Measurements from ENCODE around the gene RASSF5. TPM values are rescaled to one million over a fixed set of nuclear protein-coding genes. Genes with fewer than 3 reads are reported as not detected.

RASSF5 gene, protein sequence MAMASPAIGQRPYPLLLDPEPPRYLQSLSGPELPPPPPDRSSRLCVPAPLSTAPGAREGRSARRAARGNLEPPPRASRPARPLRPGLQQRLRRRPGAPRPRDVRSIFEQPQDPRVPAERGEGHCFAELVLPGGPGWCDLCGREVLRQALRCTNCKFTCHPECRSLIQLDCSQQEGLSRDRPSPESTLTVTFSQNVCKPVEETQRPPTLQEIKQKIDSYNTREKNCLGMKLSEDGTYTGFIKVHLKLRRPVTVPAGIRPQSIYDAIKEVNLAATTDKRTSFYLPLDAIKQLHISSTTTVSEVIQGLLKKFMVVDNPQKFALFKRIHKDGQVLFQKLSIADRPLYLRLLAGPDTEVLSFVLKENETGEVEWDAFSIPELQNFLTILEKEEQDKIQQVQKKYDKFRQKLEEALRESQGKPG
- 1 to 10 TPM; 5.0 to 5.4 (median 5.1) TPM for polyA plus RNA-seq (ENCODE audit: insufficient read length in 3 of 3)

- DNase-seq (ENCODE audit: low read depth in 3 of 3, low spot score in 2 of 3), result no peak
Measured at GRCh38 chr1:206507284-206508129, at the start of gene RASSF5. RASSF5 (plus strand) TSS chr1:206507531; CDS start chr1:206507603, 72 bp downstream.

DNA sequence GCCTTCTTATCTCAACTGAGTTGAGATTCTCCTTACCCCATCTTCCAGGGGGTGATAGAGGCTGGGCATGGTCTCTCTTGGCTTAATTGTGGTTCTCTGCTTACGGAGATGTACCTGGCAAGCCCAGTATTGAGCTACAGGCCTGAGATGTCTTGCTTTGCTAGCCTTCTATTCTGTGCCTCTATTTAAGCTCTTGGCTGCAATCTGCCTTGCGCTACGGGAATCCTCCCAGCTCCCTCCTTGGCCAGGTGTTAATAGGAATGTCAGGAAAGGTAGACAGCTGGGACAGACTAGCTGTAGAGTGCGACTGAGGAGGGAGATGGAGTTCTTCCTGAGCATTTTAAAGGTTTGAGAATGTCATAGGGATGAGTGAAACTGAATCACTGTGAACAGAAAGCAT is 47.6 kb upstream of the RASSF5 start:
- DNase-seq (ENCODE audit: low read depth in 3 of 3, low spot score in 2 of 3), result no peak

- DNase-seq (ENCODE audit: low read depth in 3 of 3, low spot score in 2 of 3), result no peak
Measured at GRCh38 chr1:206460836-206461426, 46.4 kb upstream of the RASSF5 start.

DNA sequence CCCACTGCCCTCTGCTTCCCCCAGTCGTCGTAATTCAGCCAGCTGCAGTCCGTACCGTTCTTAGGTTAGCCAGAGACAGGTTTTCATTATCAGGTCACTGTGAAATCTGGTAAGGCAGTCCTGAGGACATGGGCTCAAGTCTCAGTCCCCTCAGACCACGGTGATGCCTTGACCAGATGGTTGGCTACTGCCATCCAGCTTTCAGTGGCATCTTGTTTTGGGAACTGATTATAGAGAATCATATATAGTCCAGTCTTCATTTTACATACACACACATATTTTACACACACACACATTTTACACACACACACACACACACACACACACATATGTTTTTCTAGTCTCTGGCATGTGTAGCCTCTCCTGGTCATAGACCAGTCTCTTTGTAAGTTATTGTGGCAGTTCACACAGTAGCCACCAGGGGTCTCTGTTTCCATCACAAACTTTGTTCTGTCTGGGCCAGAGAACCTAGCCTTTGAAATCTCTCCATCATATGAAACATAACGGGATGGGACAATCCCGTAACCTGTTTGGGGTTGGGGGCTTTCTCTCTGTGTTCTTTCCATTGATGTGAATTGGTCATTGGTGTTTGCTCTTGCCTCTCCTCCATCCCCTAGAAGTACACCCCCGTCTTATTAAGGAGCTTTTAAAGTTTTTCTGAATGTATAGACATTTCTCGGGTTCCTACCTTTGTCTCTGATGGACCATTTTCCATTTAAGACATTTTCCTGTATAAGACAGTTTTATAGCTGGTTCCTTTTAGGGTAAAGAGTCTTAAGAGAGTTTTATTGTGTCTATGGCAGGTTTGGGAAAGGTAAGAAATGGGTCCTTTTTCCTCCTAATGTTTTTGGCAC is 45.5 kb upstream of the RASSF5 start:
- no peak for DNase-seq (ENCODE audit: low read depth in 3 of 3, low spot score in 2 of 3)

GRCh38 chr1:206463137-206463536 is 44.2 kb upstream of the RASSF5 start:
- no peak for DNase-seq (ENCODE audit: low read depth in 3 of 3, low spot score in 2 of 3)

GRCh38 chr1:206463911-206464310 is 43.4 kb upstream of the RASSF5 start:
- DNase-seq (ENCODE audit: low read depth in 3 of 3, low spot score in 2 of 3), result no peak

GRCh38 chr1:206464456-206464964 is 42.8 kb upstream of the RASSF5 start:
- DNase-seq (ENCODE audit: low read depth in 3 of 3, low spot score in 2 of 3), result no peak

GRCh38 chr1:206465951-206466350 is 41.4 kb upstream of the RASSF5 start:
- DNase-seq (ENCODE audit: low read depth in 3 of 3, low spot score in 2 of 3), result no peak

DNA sequence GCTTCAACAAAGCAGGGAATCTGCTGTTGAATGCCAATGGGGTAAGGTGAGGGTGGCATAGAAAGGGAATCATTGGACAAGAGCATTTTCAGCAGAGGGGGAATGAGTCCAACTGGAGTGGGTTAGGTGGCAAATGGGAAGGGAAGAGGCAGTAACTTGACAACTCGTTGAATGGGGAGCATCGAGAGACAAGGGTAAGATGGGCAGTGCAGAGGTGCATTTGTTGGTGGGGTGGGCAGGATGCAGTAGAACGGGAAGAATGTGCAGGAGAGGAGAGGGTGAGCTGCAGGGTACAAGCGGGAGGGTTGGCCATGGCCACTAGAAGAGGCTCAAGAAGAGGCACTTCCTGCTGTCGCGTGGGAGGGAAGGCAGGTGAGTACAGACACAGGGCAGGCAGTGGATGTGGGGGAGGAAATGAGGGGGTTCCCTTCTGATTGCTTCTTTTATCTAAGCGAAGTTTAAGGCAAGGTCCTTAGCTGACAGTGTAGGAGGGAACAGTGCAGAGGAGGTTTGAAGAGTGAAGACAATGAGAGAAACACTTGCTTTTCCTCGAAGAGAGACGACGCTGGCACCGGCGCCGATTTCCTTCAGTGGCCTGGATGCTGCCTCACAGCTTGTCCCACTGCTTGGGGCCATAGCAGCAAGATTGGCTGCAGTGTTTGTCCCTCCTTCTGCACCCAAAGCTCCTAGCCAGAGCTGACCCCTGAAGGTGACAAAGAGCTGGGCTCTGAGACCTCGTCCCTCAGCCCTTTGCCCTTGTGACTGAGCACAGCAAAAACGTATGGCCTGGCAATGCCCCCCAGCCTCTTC is 40.3 kb upstream of the RASSF5 start:
- no peak for DNase-seq (ENCODE audit: low read depth in 3 of 3, low spot score in 2 of 3)

DNA sequence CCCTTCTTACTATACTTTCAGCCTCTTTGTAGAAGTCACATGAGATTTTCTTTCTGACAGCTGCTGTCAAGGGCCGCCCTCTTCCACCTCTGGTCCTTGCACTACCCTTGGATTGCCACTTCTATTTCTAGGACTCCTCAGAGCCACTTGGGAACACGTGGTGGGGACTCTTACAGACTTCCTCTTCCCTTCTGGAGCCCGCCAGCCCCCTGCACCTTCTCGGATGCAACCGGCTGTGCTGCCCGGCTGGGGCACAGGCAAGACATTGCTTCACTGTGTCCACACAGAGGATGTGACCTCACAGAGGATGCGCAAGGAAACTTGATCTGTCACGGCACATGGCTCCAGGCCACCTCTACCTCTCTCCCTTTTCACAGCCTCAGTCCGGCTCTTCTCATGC is 39.4 kb upstream of the RASSF5 start:
- no peak for DNase-seq (ENCODE audit: low read depth in 3 of 3, low spot score in 2 of 3)

GRCh38 chr1:206468571-206468970 is 38.8 kb upstream of the RASSF5 start:
- DNase-seq (ENCODE audit: low read depth in 3 of 3, low spot score in 2 of 3), result no peak

- no peak for DNase-seq (ENCODE audit: low read depth in 3 of 3, low spot score in 2 of 3)
Measured at GRCh38 chr1:206469411-206469932, 37.9 kb upstream of the RASSF5 start.

DNA sequence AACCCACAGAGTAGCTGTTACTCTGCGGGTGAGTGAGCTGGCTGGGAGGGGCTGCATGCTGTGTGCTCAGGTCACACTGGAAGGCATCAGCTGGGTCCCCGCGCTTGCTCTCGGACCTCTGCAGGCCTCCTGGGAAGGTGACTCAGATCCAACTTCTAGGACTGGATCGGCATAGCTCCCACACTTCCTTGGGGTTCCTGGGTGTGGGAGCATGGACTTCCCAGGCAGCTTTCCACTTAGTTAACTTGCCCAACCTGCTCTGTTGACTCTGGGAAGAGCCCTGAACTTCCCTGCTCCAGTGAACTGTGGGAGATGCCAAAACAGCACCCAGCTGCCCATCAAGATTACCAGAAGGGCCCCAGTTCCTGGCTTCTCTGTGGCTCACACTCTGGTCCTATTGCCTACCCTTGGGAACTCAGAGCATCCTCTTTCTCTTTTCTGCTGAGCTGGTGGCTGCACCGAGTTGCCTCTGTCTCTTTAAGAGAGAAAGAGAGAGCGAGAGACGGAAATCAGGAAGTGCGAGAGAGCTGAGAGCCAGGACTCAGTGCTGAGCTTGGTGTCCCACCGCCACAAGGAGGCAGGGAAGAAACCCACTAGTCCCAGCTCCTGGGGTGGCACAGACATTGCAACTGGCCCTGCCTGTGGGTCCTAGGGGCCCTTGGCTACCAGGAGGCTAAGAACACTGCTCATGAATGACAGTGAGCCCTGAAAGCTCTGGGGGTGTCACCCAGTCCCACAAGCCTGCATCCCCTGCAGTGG is 37.2 kb upstream of the RASSF5 start, which contains the start of gene IKBKE:
IKBKE (plus strand) TSS at position 544 of the 759 bp plus-strand sequence. CDS start 2,752 bp downstream, outside the sequence.
- no peak for DNase-seq (ENCODE audit: low read depth in 3 of 3, low spot score in 2 of 3)

DNA sequence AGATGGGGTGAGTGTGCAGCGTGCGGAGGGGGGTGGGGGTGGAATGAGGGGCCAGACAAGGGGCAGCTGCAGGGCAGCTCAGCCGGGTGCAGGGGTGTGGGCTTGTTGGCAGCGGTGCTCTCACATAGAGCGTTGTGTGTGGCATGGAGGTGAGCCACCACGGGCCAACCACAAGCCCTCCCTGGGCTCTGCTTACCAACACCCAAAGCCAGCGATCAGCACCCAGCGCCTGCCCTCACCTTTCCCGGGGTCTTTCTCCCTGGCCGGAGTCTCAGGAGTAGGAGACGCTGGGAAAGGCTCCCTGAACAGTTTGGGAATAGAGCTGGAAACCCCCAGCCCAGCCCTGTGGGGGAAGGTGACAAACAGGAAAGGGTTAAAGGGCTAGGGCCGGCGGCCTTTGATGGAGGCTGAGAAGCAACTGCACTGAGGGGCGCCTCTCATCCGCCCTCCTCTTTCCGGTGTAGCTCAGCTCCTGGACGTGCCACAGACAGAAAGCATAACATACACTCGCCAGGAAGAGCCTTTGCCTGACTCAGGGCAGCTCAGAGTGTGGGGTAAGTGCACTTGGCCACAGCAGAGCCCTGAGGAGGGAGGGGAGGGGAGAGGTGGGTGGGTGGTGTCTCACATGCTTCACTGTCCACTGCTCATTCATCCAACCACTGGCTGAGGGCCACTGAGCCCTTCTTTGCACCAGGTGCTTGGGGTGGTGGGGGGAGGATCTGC is 36.5 kb upstream of the RASSF5 start:
- no peak for DNase-seq (ENCODE audit: low read depth in 3 of 3, low spot score in 2 of 3)

DNA sequence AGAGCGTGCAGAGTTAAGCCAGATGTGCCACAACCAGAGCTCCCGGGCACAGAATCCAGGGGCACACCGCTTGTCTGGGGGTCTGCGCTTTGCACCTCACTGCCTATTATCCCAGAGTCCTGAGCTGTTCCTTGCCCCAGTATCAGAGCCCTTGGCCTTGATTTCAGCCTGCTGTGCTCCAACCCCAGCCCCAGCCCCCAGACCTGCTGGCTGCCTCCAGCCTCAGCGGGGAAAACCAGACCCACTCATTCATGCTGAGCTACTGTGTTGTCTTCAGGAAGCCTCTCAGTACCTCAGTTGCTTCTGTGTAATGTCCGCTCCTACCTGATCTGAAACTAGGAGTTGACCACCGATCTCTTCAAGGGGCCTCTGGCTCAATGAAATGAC is 35.9 kb upstream of the RASSF5 start:
- DNase-seq (ENCODE audit: low read depth in 3 of 3, low spot score in 2 of 3), result no peak

GRCh38 chr1:206472024-206472423 is 35.3 kb upstream of the RASSF5 start:
- DNase-seq (ENCODE audit: low read depth in 3 of 3, low spot score in 2 of 3), result no peak

- no peak for DNase-seq (ENCODE audit: low read depth in 3 of 3, low spot score in 2 of 3)
Measured at GRCh38 chr1:206472454-206472853, 34.9 kb upstream of the RASSF5 start.

GRCh38 chr1:206472886-206473285 is 34.4 kb upstream of the RASSF5 start:
- DNase-seq (ENCODE audit: low read depth in 3 of 3, low spot score in 2 of 3), result no peak

Measured in right renal cortex interstitium (tissue), 3 donors.